Measurements from ENCODE around the gene CREB5.

The CREB5 gene

DNA sequence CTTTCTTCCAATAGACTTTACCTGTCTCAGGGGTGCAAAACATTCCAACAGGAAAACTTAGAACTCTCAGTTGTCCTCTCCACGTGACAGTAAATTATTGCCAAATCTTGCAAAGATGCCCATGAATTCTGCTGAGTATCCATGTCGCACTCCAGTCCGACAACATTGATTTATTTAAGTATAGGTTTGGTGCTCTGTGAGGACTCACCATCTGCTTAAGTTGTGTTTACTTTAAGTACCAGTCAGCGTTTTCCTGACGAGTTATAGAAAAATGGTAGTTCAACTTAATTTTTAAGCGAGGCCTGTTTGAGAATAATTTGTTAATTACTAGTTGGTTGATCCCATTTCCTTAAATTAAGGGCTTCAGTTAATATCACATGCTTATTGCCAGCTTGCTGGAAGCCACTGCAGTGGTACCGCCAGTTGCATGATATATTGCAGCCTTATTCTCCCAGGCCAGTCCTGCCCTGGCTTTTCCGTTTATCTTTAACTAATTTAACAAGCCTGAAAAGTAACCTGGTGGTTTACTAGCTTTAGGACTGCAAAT is 27.8 kb downstream of the CREB5 start:
- DNase-seq = peak; percentile 64

DNA sequence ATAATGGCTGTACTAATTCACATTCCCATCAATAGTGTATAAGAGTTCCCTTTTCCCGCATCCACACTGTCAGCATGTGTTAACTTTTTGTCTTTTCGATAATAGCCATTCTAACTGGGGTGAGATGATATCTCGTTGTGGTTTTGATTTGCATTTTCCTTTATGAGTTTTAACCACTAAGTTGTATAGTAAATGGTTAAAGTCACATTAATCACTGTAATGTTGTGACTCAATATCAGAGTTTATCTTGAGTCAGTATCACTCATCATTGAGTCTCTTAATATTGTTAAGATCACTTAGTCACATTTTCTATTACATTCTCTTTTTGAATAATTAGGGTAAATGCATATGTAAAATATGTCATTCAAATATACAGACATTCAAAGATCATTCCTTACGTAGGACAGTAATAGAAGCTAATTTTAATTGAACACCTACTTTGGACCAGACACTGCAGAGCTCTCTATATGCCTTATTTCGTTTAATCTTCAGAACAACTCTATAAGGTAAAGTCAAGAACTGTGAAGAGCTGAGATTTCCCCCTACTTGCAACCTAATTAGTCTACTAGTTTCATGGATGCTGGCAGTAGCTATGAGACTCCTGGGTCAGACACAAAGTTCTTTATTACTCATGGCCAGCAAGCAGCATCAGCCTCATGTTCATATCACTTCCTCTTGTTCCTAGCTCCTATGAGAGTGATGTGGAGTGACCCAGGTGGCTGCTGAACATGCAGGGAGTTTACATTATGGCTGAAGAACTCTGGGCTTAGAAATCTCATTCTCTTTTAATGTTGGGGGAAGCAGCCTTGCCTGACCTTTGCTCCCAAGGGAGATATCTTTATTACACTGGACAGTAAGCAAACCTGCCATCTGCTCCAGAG is 30.5 kb downstream of the CREB5 start:
- no peak for DNase-seq

DNA sequence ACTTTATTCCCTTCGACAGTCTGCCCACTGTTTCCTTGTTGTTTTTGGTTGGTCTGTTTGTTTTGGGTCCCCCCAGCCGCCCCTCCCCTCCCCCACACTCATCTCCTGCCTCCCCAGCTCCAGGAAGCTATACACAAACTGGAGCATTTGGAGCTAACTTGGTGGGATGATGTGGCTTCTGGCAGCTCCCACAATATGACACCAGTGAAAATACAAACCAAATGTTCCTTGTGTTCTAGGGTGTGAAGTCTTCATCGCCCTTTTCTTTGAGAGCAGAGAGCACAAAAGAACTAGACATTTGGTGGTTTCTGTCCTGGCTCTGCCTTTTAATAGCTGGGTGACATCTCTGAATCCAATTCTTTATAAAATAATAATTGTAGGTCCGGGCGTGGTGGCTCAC is 33.8 kb downstream of the CREB5 start:
- no peak for DNase-seq

- DNase-seq = no peak
These were observed 34.8 kb downstream of the CREB5 start for GRCh38 chr7:28447071-28447470.

DNA sequence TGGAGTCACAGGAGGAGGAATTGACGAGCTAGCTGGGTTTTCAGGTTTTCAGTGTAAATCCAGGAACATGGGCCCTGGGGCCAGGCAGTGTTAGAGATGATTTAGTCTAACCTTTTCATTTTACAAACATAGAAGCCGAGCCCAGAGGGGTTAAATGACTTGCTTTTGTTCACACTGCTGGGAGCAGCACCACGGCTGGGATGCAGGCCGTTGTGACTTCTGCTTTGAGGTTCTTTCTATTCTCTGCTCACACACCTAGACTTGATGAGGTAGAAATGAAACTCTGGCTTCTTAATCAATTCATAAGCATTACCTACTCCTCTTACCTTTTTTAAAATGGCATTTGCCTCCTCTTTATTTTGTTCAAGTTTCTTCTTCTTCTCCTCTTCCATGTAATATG is 36.4 kb downstream of the CREB5 start:
- no peak for DNase-seq

- DNase-seq = no peak
These were observed 40.4 kb downstream of the CREB5 start for GRCh38 chr7:28452681-28453080.

GRCh38 chr7:28455486-28455885 is 43.2 kb downstream of the CREB5 start:
- no peak for DNase-seq

DNA sequence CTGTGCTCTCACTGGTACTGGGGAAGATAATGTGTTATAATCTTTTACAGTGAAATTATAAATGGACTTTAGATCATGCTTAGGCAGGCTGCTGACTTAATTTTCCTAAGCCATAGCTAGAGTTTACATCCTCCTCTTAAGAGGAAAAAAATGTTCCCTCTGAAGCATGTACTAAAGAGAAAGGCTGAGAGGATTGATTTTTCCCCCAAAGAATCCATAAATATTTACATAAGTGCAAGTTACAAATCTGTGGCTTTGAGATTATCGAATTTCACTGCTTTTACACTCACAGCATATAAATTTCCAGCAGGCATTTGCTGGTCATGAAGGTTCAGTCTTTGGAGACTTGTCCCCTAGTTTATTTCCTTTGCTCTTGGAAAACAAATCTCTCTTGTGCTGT is 43.7 kb downstream of the CREB5 start:
- no peak for DNase-seq

DNA sequence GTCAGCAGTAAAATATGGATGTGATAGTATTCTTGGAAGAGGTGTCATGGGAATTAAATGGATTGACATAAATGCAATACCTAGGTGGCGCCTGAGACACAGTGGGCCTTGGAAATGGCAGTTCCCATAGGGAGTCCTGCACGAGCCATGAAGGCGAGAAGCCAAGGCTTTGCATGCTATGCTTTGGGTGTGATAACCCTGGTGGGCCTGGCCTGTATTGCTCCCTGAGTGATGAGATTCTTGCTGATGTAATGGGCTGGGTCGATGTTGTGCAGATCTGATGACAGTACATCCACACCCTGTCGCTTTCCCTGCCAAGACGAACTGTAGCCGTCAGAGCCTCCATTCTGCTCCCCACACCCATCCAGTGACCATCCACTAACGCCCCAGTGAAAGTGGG is 46.4 kb downstream of the CREB5 start:
- no peak for DNase-seq

DNA sequence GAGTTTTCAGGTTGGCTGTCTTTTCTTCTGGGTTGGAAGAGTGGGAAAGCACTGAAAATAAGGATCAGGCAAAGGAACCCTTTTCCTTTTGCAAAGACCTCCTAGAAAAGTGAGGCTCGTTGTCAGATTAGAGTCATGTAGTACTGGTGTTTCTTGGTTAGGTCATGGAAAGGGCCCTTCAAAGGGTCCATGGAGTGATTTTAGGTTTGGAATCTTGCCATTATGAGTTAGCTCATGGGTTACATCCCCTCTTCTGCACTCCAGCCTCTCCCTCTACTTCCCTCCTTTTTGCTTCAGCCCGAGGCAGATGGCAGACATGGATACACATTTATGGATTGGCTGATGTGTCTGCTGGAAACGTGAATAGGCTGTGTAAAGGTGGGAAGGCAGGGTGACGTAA is 47.0 kb downstream of the CREB5 start:
- no peak for DNase-seq

- no peak for DNase-seq
These were observed 53.4 kb downstream of the CREB5 start for GRCh38 chr7:28465697-28466096.

GRCh38 chr7:28466341-28466740 is 54.0 kb downstream of the CREB5 start:
- DNase-seq = no peak

GRCh38 chr7:28466885-28467284 is 54.6 kb downstream of the CREB5 start:
- DNase-seq = no peak

DNA sequence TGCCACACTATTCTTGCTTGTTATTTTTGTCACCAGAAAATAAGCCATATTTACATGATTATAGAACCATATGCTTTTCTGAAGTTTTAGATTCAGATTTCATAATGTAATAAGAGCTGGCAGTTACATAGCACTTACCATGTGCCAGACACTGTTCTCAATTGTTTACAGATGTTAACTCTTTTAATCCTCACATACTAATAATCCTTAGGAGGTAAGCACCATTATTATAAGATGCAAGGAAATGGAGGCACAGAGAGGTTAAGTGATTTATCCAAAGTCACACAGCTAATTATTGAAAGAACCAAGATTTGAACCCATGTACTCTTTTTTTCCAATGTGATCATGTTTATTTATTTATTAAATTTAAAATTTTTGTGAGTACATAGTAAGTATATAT is 57.2 kb downstream of the CREB5 start:
- no peak for DNase-seq

DNA sequence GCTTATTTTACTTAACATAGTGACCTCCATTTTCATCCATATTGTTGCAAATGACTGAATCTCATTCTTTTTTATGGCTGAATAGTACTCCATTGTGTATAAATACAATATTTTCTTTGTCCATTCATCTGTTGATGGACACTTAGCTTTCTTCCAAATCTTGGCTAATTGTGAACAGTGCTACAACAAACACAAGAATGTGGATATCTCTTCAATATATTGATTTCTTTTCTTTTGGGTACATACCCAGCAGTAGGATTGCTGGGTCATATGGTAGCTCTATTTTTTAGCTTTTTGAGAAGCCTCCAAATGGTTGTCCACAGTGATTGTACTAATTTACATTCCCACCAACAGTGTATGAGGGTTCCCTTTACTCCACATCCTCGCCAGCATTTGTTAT is 58.0 kb downstream of the CREB5 start:
- DNase-seq = no peak

GRCh38 chr7:28472332-28472731 is 60.0 kb downstream of the CREB5 start:
- DNase-seq = no peak

DNA sequence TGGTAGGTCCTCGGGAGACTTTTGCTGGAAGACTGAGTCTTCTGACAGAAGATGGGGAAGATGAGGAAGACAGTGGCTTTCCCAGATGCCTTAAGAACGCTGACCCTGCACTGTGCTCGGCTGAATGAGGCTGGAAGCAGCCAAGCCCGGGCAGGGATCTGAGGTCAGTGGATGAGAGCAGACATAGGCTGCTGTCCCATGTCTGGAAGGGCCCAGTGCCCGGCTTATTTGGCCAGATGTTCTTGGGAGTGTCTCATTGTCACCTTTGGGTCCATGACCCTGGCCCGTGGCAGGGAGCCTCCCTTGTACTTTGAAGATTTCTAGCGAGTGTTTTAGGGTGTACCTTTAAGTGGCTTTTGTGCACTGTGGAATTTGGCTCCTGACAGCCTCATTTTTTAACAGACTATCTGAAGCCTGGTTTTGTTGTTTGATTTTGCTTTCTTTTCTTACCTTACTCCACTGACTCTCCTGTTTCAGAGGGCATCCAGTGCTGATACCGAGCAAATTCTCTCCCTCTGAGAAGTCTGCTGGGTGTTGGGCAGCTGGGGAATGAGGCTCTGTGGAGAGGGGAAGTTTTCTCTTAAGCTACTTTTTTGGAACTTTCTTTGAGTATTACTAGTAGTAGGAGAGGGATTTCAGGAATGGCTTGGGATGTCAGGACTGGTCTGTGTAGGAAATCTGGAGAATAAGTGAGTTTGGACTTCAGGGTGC is 61.4 kb downstream of the CREB5 start:
- no peak for DNase-seq

GRCh38 chr7:28474282-28474638 is 61.9 kb downstream of the CREB5 start:
- DNase-seq = no peak

DNA sequence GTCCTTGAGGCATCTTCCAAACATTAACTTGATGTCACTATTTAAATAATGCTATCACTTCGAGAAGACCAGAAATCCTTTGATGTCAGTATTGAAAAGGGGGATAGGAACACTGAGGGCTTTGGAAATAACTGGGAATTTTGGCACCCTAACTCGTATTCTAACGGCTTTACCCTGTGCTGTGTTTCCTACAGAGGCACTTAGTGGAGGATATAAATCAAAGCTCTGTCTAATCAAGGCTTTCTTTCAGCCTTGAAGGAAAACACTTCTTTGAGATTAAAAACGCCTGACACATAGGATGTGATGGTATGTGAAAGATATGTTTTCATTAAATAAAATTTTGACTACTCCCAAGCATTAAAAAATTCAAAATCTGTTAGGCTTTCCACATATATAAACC is 62.3 kb downstream of the CREB5 start:
- no peak for DNase-seq

- DNase-seq = no peak
These were observed 64.7 kb downstream of the CREB5 start for GRCh38 chr7:28477041-28477442.

DNA sequence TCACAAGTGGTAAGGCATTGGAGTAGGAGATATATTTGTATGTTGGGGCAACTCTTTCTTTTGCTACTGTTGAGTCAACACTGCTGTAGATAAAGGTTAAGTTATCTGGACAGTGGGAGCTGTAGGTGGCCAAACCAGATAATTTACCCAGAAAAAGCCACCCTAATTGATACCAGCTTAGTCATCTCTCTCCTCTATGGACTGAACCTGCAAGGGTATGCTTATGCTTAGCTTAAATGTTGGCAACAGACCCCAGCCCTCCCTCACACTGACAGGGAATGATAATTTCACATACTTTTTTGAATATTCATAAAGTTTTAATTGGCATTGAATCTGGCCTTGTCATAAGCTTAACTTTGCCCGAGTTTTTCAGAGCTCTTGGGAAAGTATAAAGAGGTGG is 66.3 kb downstream of the CREB5 start:
- DNase-seq = no peak

- no peak for DNase-seq
These were observed 67.2 kb downstream of the CREB5 start for GRCh38 chr7:28479507-28479947.

- DNase-seq = no peak
These were observed 68.3 kb downstream of the CREB5 start for GRCh38 chr7:28480595-28480994.

All from NCI-H1105 treated with DMSO at 0.1 percent for 48 hours (cell line).